K562 (cell line): ENCODE data around the gene ATE1. TPM values are rescaled to one million over a fixed set of nuclear protein-coding genes. Genes with fewer than 3 reads are reported as not detected.

ENCODE experiments used
- ATAC-seq: fragments of 200-7000 bp; cut with Tn5 transposase; 3 replicates; pipeline ENCODE4 v1.9.1; 2020; ENCODE audit warnings: moderate library complexity
- BruUV-seq: library from RNA; stranded (reverse); fragments of 400-500 nt; replicated peaks from 2 replicates; lab custom pipeline; 2021; lab: Mats Ljungman, UMichigan
- CTCF ChIA-PET: fragments of 300-600 bp; formaldehyde crosslinking; extraction: SDS; loops from one replicate; lab custom pipeline; 2021; ENCODE audit warnings: low intra/inter-chr PET ratio; lab: Yijun Ruan, JAX
- POLR2A ChIA-PET: fragments of 300-600, 350-650 bp; sonication (Branson Sonifier 250); formaldehyde crosslinking; extraction: SDS; loops from one replicate; lab custom pipeline; 2021; ENCODE audit warnings: antibody characterized with exemption, inconsistent platforms; lab: Yijun Ruan, JAX
- DNase-seq, 4 experiments: peaks; one replicate each; pipeline versions ENCODE4 v3.0.0 to v3.0.0-alpha.2; 2011 to 2018; ENCODE audit warnings: low spot score in 3 of 4, mixed read lengths in 3 of 4; ENCODE audit errors: extremely low read depth in 1 of 4
- FAIRE-seq: peaks from 2 replicates; lab custom pipeline; 2011; peaks lifted over from hg19 to GRCh38; lab: Jason Lieb, UNC
- H2AFZ ChIP-seq: 2 replicates; pipeline ENCODE4 v1.6.0; 2011; ENCODE audit warnings: low read depth, low read length, control low read depth, inconsistent platforms
- H3K27ac ChIP-seq: fragments of 200-600 bp; 3 replicates; pipeline ENCODE4 v1.8.0; 2011; ENCODE audit warnings: low read depth, mild to moderate bottlenecking, control low read depth, inconsistent platforms, low read length, moderate library complexity, mixed read lengths; ENCODE audit errors: extremely low read depth
- H3K27me3 ChIP-seq, 2 experiments: fragments of 300-600 bp in 1 of 2; 2 replicates in 1 of 2; 3 replicates in 1 of 2; pipeline versions ENCODE4 v1.6.0 to v1.8.0; 2011; ENCODE audit warnings: inconsistent platforms in 2 of 2, low read length in 2 of 2, mild to moderate bottlenecking in 1 of 2, mixed read lengths in 1 of 2, moderate library complexity in 1 of 2; ENCODE audit not compliant: control insufficient read depth in 2 of 2, insufficient read depth in 2 of 2
- H3K36me3 ChIP-seq: fragments of 300-600 bp; 3 replicates; pipeline ENCODE4 v1.8.0; 2011; ENCODE audit warnings: mild to moderate bottlenecking, low read length, inconsistent platforms; ENCODE audit not compliant: control insufficient read depth, insufficient read depth
- H3K4me1 ChIP-seq, 2 experiments: fragments of 200-600 bp in 1 of 2; replicated peaks in 1 of 2; 2 replicates in 1 of 2; 3 replicates in 1 of 2; pipeline versions ENCODE4 v1.5.1 to v1.8.0; 2011; ENCODE audit warnings: inconsistent platforms in 2 of 2, low read length in 2 of 2, mild to moderate bottlenecking in 1 of 2, mixed read lengths in 1 of 2, moderate library complexity in 1 of 2; ENCODE audit not compliant: control insufficient read depth in 2 of 2, insufficient read depth in 2 of 2
- H3K4me2 ChIP-seq: 2 replicates; pipeline ENCODE4 v1.6.1; 2011; ENCODE audit warnings: low read length, control low read depth, inconsistent platforms, mixed read lengths; ENCODE audit not compliant: insufficient read depth
- H3K4me3 ChIP-seq: fragments of 200-600 bp; sonication (generic), shearing (Covaris generic); 2 replicates; pipeline ENCODE4 v1.5.1; 2016; ENCODE audit warnings: control low read depth, inconsistent platforms
- H3K79me2 ChIP-seq: fragments of 200-600 bp; 3 replicates; pipeline ENCODE4 v1.8.0; 2011; ENCODE audit warnings: low read length, inconsistent platforms; ENCODE audit not compliant: control insufficient read depth, insufficient read depth
- H3K9ac ChIP-seq, 2 experiments: 2 replicates each; pipeline versions ENCODE4 v1.6.0 to v1.6.1; 2011; ENCODE audit warnings: low read depth in 2 of 2, low read length in 2 of 2, control low read depth in 1 of 2, inconsistent platforms in 1 of 2, mild to moderate bottlenecking in 1 of 2, mixed read lengths in 1 of 2; ENCODE audit not compliant: insufficient read depth in 1 of 2
- H3K9me1 ChIP-seq: one replicate; pipeline ENCODE4 v1.6.0; 2011; ENCODE audit warnings: inconsistent platforms, mild to moderate bottlenecking, low read length, moderate library complexity; ENCODE audit not compliant: control insufficient read depth, insufficient read depth
- H3K9me3 ChIP-seq: replicated peaks from 2 replicates; pipeline ENCODE4 v1.5.1; 2011; ENCODE audit warnings: low read depth, low read length, inconsistent platforms; ENCODE audit not compliant: control insufficient read depth, insufficient read depth
- H4K20me1 ChIP-seq: replicated peaks from 2 replicates; pipeline ENCODE4 v1.6.1; 2011; ENCODE audit warnings: low read length, inconsistent platforms, mixed read lengths; ENCODE audit not compliant: control insufficient read depth, insufficient read depth
- BRCA1 ChIP-seq, 2 experiments: fragments of 450-650 bp in 1 of 2; sonication (generic) in 1 of 2; formaldehyde crosslinking in 1 of 2; IDR thresholded peaks; 2 replicates each; pipeline versions ENCODE4 v1.5.0 to v1.6.1; 2017 to 2020; ENCODE audit warnings: mild to moderate bottlenecking in 1 of 2, missing genetic modification reagents in 1 of 2
- CEBPG ChIP-seq, 3 experiments: fragments of 200-800 bp in 1 of 3; sonication (Bioruptor generic) in 1 of 3; sonication (generic) in 1 of 3; formaldehyde crosslinking in 1 of 3; IDR thresholded peaks in 2 of 3; conservative IDR thresholded peaks in 1 of 3; 2 replicates each; pipeline versions ENCODE4 v1.6.1 to v1.8.0; 2016 to 2022; ENCODE audit warnings: missing compliant biosample characterization in 2 of 3, missing genetic modification characterization in 2 of 3, mild to moderate bottlenecking in 1 of 3, missing genetic modification reagents in 1 of 3
- CREB1 ChIP-seq, 2 experiments: sonication (generic) in 1 of 2; formaldehyde crosslinking in 1 of 2; IDR thresholded peaks; 2 replicates each; pipeline versions ENCODE4 v1.6.1 to v1.8.0; 2012 to 2022; ENCODE audit warnings: inconsistent platforms in 1 of 2, mild to moderate bottlenecking in 1 of 2, missing genetic modification reagents in 1 of 2, moderate library complexity in 1 of 2
- DPF2 ChIP-seq: fragments of 450-650 bp; IDR thresholded peaks from 2 replicates; pipeline ENCODE4 v1.6.1; 2016
- EP300 ChIP-seq: IDR thresholded peaks from 2 replicates; pipeline ENCODE4 v1.6.1; 2012; ENCODE audit warnings: low read length, improper control_type of control experiment
- GATAD2B ChIP-seq: fragments of 450-650 bp; IDR thresholded peaks from 2 replicates; pipeline ENCODE4 v1.6.1; 2017; ENCODE audit warnings: mild to moderate bottlenecking, borderline replicate concordance
- LEF1 ChIP-seq: fragments of 450-650 bp; IDR thresholded peaks from 2 replicates; pipeline ENCODE4 v1.6.1; 2016; ENCODE audit warnings: mild to moderate bottlenecking
- MTA1 ChIP-seq: fragments of 450-650 bp; IDR thresholded peaks from 2 replicates; pipeline ENCODE4 v1.6.1; 2017; ENCODE audit warnings: borderline replicate concordance
- MTF1 ChIP-seq: fragments of 250-450 bp; sonication (Bioruptor Pico); IDR thresholded peaks from 2 replicates; pipeline ENCODE4 v1.9.0; 2021; ENCODE audit warnings: moderate library complexity, mild to moderate bottlenecking, inconsistent platforms, borderline replicate concordance
- NBN ChIP-seq: fragments of 450-650 bp; IDR thresholded peaks from 2 replicates; pipeline ENCODE4 v1.6.1; 2016; ENCODE audit warnings: low read depth, mild to moderate bottlenecking
- NUFIP1 ChIP-seq: fragments of 450-650 bp; IDR thresholded peaks from 2 replicates; pipeline ENCODE4 v1.6.1; 2018; ENCODE audit not compliant: partially characterized antibody
- POLR2H ChIP-seq: IDR thresholded peaks from 2 replicates; pipeline ENCODE4 v1.6.1; 2016; ENCODE audit warnings: missing genetic modification characterization, low read depth, mild to moderate bottlenecking, control low read depth, missing compliant biosample characterization, moderate library complexity
- SAFB2 ChIP-seq: fragments of 200-400 bp; formaldehyde crosslinking; IDR thresholded peaks from 2 replicates; pipeline ENCODE4 v1.6.1; 2018; ENCODE audit warnings: borderline replicate concordance, low read length, low read depth, moderate library complexity; ENCODE audit not compliant: severe bottlenecking
- TEAD1 ChIP-seq, 2 experiments: fragments of 450-650 bp in 1 of 2; sonication (generic) in 1 of 2; formaldehyde crosslinking; IDR thresholded peaks; 2 replicates each; pipeline versions ENCODE4 v1.4.0 to v1.8.0; 2020 to 2022; ENCODE audit warnings: mild to moderate bottlenecking in 2 of 2, missing genetic modification reagents in 1 of 2
- ZFPM2 ChIP-seq: fragments of 250-450 bp; sonication (Bioruptor Pico); IDR thresholded peaks from 2 replicates; pipeline ENCODE4 v1.5.1; 2022; ENCODE audit warnings: mild to moderate bottlenecking
- ZNF431 ChIP-seq: sonication (generic); formaldehyde crosslinking; IDR thresholded peaks from 2 replicates; pipeline ENCODE4 v1.8.0; 2022; ENCODE audit warnings: mild to moderate bottlenecking, missing genetic modification reagents
- WGBS: fragments of 100-300 bp; shearing (Covaris generic); methylation state at CpG from one replicate; pipeline ENCODE4 v1.1.6; 2016; ENCODE audit warnings: low coverage, mixed read lengths; ENCODE audit not compliant: insufficient coverage; ENCODE audit errors: missing lambda C conversion rate; 5-methylcytosine and 5-hydroxymethylcytosine counted together
- in situ Hi-C: fragments of 300-500 bp; cut with MboI; formaldehyde crosslinking; loops from 4 replicates; pipeline ENCODE4 v1.15.0; 2018; ENCODE audit warnings: inconsistent platforms, mixed read lengths
- intact Hi-C: fragments of 100-400 bp; cut with micrococcal nuclease; formaldehyde crosslinking; loops from 2 replicates; pipeline ENCODE4 v1.14.2; 2022
- polyA plus RNA-seq, 8 experiments: library from polyadenylated mRNA; depleted of rRNA in 4 of 8; stranded (reverse) in 5 of 8; unstranded in 3 of 8; fragments of >200 nt; fragmentation: Nextera tagmentation in 2 of 8; fragmentation: Illumina TruSeq in 1 of 8; extraction: Ambion mirVana in 2 of 8; extraction: Trizol in 1 of 8; gene quantifications; 2 replicates each; pipeline versions ENCODE4 v1.2.1 to v1.2.3, GENCODE V29; 2011 to 2014; ENCODE audit warnings: inconsistent platforms in 1 of 8, missing spikeins in 1 of 8
- total RNA-seq, 7 experiments: library from RNA; depleted of rRNA in 6 of 7; stranded (reverse); fragments of >200 nt in 6 of 7; fragmentation: Illumina TruSeq in 2 of 7; extraction: Trizol in 2 of 7; gene quantifications; 2 replicates each; pipeline versions ENCODE4 v1.2.1 to v1.2.3, GENCODE V29; 2011 to 2021; ENCODE audit warnings: low replicate concordance in 1 of 7
- TF ChIP-seq, protein P1 (sequence below): fragments of 150-350 bp; IDR thresholded peaks from 2 replicates; pipeline ENCODE4 v1.6.1; 2014; ENCODE audit warnings: low read depth, mild to moderate bottlenecking, low read length, borderline replicate concordance
- TF ChIP-seq, protein P2 (sequence below): sonication (generic); IDR thresholded peaks from 2 replicates; pipeline ENCODE4 v1.6.1; 2016

Gene ATE1
- total and polyA plus RNA-seq, 9 of the 15 experiments (the other 6 are each of a cell fraction or from before 2014, with no cell fraction given) = 3.0 to 14.2 (median 8.8) TPM

DNA sequence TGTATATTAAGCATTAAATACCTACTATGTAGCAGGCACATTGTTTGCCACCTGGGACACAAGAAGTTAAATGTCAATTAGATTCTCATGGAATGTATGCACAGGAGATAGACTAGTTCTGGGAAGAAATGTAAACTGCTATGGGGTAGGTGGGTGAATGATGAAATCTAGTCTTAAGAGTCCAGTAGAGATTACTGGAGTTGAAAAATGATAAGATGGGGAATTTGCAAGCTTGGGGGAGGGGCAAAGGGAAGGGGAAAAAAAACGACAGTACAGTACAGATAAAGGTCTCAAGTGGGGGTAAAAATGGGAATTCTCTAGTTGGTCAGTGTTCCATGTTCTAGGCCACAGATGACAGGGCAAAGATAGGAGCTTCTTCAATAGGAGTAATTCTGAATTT, 94.4 kb downstream of the ATE1 start:
- no peak for FAIRE-seq
- no peaks in the 10 kb centered on the region for H3K79me2 ChIP-seq
- in situ Hi-C loops (no loop called here), intact Hi-C loops (no loop called here)
- no peak overlapping the region for H3K27ac ChIP-seq
- no peak overlapping the region for H3K4me3 ChIP-seq
- ChIA-PET CTCF (no interaction called here), POLR2A (interaction anchor here (1.2 kb wide), 1 partner anchor 9 kb away, joined by 3 read pairs; no protein-coding TSS in a partner anchor)
- no peaks in the 10 kb centered on the region for H3K9me1 ChIP-seq
- peak in 2 of 4 experiments; percentile 3 to 6 for DNase-seq
- 0 out of 3 replicates have a peak, but pooled peaks cover 5% of the 10 kb centered on the region for H3K36me3 ChIP-seq
- no TSS peak for BruUV-seq
- H3K4me1 ChIP-seq = peaks cover 0 to 15% of the 10 kb centered on the region in 2 experiments; a peak in 4 of 5 replicates
- no peak overlapping the region for H3K9ac ChIP-seq
- H3K9me3 ChIP-seq = no peaks in the 10 kb centered on the region
- no peaks in the 10 kb centered on the region for H4K20me1 ChIP-seq
- no peaks in the 10 kb centered on the region for H3K27me3 ChIP-seq
- no CpG with 5 or more reads among the region's 1 CpG for WGBS
- peak; percentile 35; the same call in 2 of the 3 replicates for ATAC-seq
- H3K4me2 ChIP-seq = no peak overlapping the region
- H2AFZ ChIP-seq = no peak overlapping the region
- no peak for TF ChIP-seq ZNF431
- TF ChIP-seq, protein P1, sequence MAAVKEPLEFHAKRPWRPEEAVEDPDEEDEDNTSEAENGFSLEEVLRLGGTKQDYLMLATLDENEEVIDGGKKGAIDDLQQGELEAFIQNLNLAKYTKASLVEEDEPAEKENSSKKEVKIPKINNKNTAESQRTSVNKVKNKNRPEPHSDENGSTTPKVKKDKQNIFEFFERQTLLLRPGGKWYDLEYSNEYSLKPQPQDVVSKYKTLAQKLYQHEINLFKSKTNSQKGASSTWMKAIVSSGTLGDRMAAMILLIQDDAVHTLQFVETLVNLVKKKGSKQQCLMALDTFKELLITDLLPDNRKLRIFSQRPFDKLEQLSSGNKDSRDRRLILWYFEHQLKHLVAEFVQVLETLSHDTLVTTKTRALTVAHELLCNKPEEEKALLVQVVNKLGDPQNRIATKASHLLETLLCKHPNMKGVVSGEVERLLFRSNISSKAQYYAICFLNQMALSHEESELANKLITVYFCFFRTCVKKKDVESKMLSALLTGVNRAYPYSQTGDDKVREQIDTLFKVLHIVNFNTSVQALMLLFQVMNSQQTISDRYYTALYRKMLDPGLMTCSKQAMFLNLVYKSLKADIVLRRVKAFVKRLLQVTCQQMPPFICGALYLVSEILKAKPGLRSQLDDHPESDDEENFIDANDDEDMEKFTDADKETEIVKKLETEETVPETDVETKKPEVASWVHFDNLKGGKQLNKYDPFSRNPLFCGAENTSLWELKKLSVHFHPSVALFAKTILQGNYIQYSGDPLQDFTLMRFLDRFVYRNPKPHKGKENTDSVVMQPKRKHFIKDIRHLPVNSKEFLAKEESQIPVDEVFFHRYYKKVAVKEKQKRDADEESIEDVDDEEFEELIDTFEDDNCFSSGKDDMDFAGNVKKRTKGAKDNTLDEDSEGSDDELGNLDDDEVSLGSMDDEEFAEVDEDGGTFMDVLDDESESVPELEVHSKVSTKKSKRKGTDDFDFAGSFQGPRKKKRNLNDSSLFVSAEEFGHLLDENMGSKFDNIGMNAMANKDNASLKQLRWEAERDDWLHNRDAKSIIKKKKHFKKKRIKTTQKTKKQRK = no peak
- TF ChIP-seq NUFIP1 = no peak
- TF ChIP-seq POLR2H (tag) = 0 out of 2 replicates have a peak, but pooled peaks have one; percentile 9
- TF ChIP-seq, protein P2, sequence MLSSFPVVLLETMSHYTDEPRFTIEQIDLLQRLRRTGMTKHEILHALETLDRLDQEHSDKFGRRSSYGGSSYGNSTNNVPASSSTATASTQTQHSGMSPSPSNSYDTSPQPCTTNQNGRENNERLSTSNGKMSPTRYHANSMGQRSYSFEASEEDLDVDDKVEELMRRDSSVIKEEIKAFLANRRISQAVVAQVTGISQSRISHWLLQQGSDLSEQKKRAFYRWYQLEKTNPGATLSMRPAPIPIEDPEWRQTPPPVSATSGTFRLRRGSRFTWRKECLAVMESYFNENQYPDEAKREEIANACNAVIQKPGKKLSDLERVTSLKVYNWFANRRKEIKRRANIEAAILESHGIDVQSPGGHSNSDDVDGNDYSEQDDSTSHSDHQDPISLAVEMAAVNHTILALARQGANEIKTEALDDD = peak; percentile 69
- TF ChIP-seq BRCA1 (IDR thresholded peaks at IDR 0.05) = no peak
- TF ChIP-seq BRCA1 (CRISPR knock-in tag; IDR thresholded peaks at IDR 0.05) = no peak
- peak; percentile 55; the same call in 1 of the 2 replicates for TF ChIP-seq DPF2
- TF ChIP-seq CEBPG (CRISPR knock-in tag; IDR thresholded peaks at IDR 0.05) = no peak
- TF ChIP-seq CEBPG (tag; conservative IDR thresholded peaks at IDR 0.05 in 1 of 2, IDR thresholded peaks at IDR 0.05 in 1 of 2) = peak in 1 of 2 experiments; percentile 72; a peak in 1 of 4 replicates
- no peak for TF ChIP-seq ZFPM2 (CRISPR knock-in tag)
- TF ChIP-seq MTA1 = peak; percentile 23; the same call in 1 of the 2 replicates
- no peak for TF ChIP-seq CREB1 (IDR thresholded peaks at IDR 0.05)
- no peak for TF ChIP-seq CREB1 (CRISPR knock-in tag; IDR thresholded peaks at IDR 0.05)
- peak; percentile 20; the same call in 1 of the 2 replicates for TF ChIP-seq NBN
- peak; percentile 64; the same call in 1 of the 2 replicates for TF ChIP-seq LEF1
- TF ChIP-seq SAFB2 = no peak
- no peak for TF ChIP-seq GATAD2B
- TF ChIP-seq TEAD1 (CRISPR knock-in tag; IDR thresholded peaks at IDR 0.05) = 0 out of 4 replicates have a peak, but pooled peaks of 1 of the 2 experiments have one; percentile 17
- TF ChIP-seq MTF1 = no peak
- TF ChIP-seq EP300 = peak; percentile 59; the same call in 1 of the 2 replicates
